Erythroblast (primary cell): Measurements from ENCODE around the gene PIP4K2C.

Experiments used
- GATA1 ChIP-seq: IDR thresholded peaks from 2 replicates; pipeline ENCODE4 v1.6.1; 2011; ENCODE audit warnings: low read depth, mild to moderate bottlenecking, control low read depth, low read length, moderate library complexity
- POLR2A ChIP-seq: IDR thresholded peaks from 2 replicates; pipeline ENCODE4 v1.6.1; 2011; ENCODE audit warnings: mild to moderate bottlenecking, low read length

DNA sequence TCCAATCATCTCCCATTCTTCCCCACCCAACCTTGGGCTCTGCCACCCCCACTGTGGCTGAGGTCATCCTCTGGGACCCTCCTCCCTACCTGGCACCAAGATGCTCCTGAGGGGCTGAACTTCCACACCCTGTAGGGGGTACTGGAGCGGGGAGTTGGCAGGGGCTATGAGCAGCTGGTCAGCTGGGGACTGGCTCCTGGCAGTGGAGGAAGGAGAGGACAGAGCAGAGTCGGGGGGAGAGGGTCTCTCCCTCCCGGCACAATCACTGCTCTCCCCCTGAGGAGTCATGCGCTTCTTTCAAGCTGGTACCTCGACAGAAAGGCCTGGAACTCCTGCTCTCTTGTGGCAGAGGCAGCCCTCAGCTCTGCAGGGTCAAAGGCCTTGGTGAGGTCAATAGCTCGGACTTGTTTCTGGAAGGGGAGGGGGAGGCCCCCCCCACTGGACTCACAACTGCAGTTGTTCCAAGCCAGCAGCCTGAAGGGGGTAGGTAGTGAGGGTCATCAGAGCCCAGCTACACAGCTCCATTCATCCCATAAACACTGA lies 40.0 kb downstream of the PIP4K2C start:
- no peak for TF ChIP-seq POLR2A
- TF ChIP-seq GATA1, result no peak
